Endothelial cell of umbilical vein (primary cell): ENCODE data around the gene NAV3. TPM values are rescaled to one million over a fixed set of nuclear protein-coding genes. Genes with fewer than 3 reads are reported as not detected.

Source experiments
- BruUV-seq: library from RNA; stranded (reverse); fragments of 400-500 nt; replicated peaks from 2 replicates; lab custom pipeline; 2021; lab: Mats Ljungman, UMichigan
- CTCF ChIA-PET: fragments of 300-600, 350-600 bp; sonication (Branson Sonifier 250); formaldehyde crosslinking; loops from one replicate; lab custom pipeline; 2021; ENCODE audit warnings: antibody characterized with exemption, inconsistent platforms; lab: Charles Lee
- POLR2A ChIA-PET: fragments of 300-600, 350-600 bp; sonication (Branson Sonifier 250); formaldehyde crosslinking; loops from one replicate; lab custom pipeline; 2021; ENCODE audit warnings: antibody characterized with exemption, inconsistent platforms; lab: Charles Lee
- DNase-seq: peaks from one replicate; pipeline ENCODE4 v3.0.0-alpha.2; 2011; ENCODE audit warnings: low read depth, low spot score
- FAIRE-seq: peaks from 2 replicates; lab custom pipeline; 2011; peaks lifted over from hg19 to GRCh38; lab: Jason Lieb, UNC
- H2AFZ ChIP-seq: 2 replicates; pipeline ENCODE4 v1.6.0; 2012; ENCODE audit warnings: low read depth, low read length, control low read depth, inconsistent platforms
- H3K27ac ChIP-seq: 2 replicates; pipeline ENCODE4 v1.5.1; 2011; ENCODE audit warnings: low read depth, mild to moderate bottlenecking, control low read depth, low read length, moderate library complexity; ENCODE audit not compliant: insufficient read depth
- H3K27me3 ChIP-seq, 2 experiments: 2 replicates each; pipeline versions ENCODE4 v1.6.0 to v1.6.1; 2011; ENCODE audit warnings: low read length in 2 of 2, mixed read lengths in 1 of 2; ENCODE audit not compliant: control insufficient read depth in 2 of 2, insufficient read depth in 2 of 2
- H3K36me3 ChIP-seq, 2 experiments: 2 replicates in 1 of 2; 3 replicates in 1 of 2; pipeline ENCODE4 v1.5.1; 2011; ENCODE audit warnings: low read length in 2 of 2, mild to moderate bottlenecking in 1 of 2, moderate library complexity in 1 of 2; ENCODE audit not compliant: control insufficient read depth in 2 of 2, insufficient read depth in 2 of 2; ENCODE audit errors: extremely low read depth in 1 of 2
- H3K4me1 ChIP-seq: 3 replicates; pipeline ENCODE4 v1.5.1; 2011; ENCODE audit warnings: mild to moderate bottlenecking, low read length; ENCODE audit not compliant: control insufficient read depth, insufficient read depth; ENCODE audit errors: extremely low read depth
- H3K4me2 ChIP-seq: 2 replicates; pipeline ENCODE4 v1.6.1; 2011; ENCODE audit warnings: low read length, control low read depth, mixed read lengths; ENCODE audit not compliant: insufficient read depth
- H3K4me3 ChIP-seq, 3 experiments: fragments of 200-600 bp in 1 of 3; sonication (generic), shearing (Covaris generic) in 1 of 3; replicated peaks in 1 of 3; 2 replicates each; pipeline ENCODE4 v1.5.1; 2011 to 2016; ENCODE audit warnings: control low read depth in 3 of 3, low read length in 3 of 3, mild to moderate bottlenecking in 2 of 3, inconsistent platforms in 1 of 3, low read depth in 1 of 3, moderate library complexity in 1 of 3; ENCODE audit not compliant: insufficient read depth in 1 of 3
- H3K79me2 ChIP-seq: 2 replicates; pipeline ENCODE4 v1.6.0; 2012; ENCODE audit warnings: low read length, inconsistent platforms; ENCODE audit not compliant: control insufficient read depth, insufficient read depth
- H3K9ac ChIP-seq: replicated peaks from 2 replicates; pipeline ENCODE3; 2011; ENCODE audit warnings: low read length, control low read depth; ENCODE audit not compliant: insufficient read depth; ENCODE audit errors: extremely low read depth
- H3K9me1 ChIP-seq: replicated peaks from 3 replicates; pipeline ENCODE4 v1.6.0; 2011; ENCODE audit warnings: mild to moderate bottlenecking, low read length; ENCODE audit not compliant: control insufficient read depth, insufficient read depth; ENCODE audit errors: extremely low read depth
- H3K9me3 ChIP-seq: replicated peaks from 2 replicates; pipeline ENCODE4 v1.5.1; 2012; ENCODE audit warnings: low read length, inconsistent platforms; ENCODE audit not compliant: control insufficient read depth, insufficient read depth
- H4K20me1 ChIP-seq: replicated peaks from 2 replicates; pipeline ENCODE3; 2011; ENCODE audit warnings: mild to moderate bottlenecking, low read length; ENCODE audit not compliant: control insufficient read depth, insufficient read depth; ENCODE audit errors: extremely low read depth
- CTCF ChIP-seq, 2 donors: IDR thresholded peaks; 1 replicate in 1 of 2; 2 replicates in 1 of 2; pipeline ENCODE4 v1.5.1; 2011; ENCODE audit warnings: low read length in 2 of 2, mild to moderate bottlenecking in 2 of 2, moderate library complexity in 2 of 2, control low read depth in 1 of 2, inconsistent platforms in 1 of 2, low read depth in 1 of 2; ENCODE audit not compliant: insufficient read depth in 1 of 2; ENCODE audit errors: extremely low read depth in 1 of 2
- EZH2 ChIP-seq: IDR thresholded peaks from 2 replicates; pipeline ENCODE4 v1.6.1; 2012; ENCODE audit warnings: borderline replicate concordance, low read depth, mild to moderate bottlenecking, moderate library complexity, low read length, inconsistent platforms; ENCODE audit not compliant: severe bottlenecking
- FOS ChIP-seq: IDR thresholded peaks from 2 replicates; pipeline ENCODE4 v1.6.1; 2011; ENCODE audit warnings: mild to moderate bottlenecking, low read length, moderate library complexity, borderline replicate concordance; ENCODE audit not compliant: insufficient read depth
- GATA2 ChIP-seq: IDR thresholded peaks from 2 replicates; pipeline ENCODE4 v1.7.0; 2011; ENCODE audit warnings: low read depth, mild to moderate bottlenecking, moderate library complexity, mixed read lengths, low read length; ENCODE audit not compliant: insufficient read length, insufficient read depth
- JUN ChIP-seq: IDR thresholded peaks from 2 replicates; pipeline ENCODE4 v1.6.1; 2011; ENCODE audit warnings: borderline replicate concordance, low read depth; ENCODE audit not compliant: insufficient read length, insufficient read depth
- MAX ChIP-seq: IDR thresholded peaks from 2 replicates; pipeline ENCODE4 v1.6.1; 2011; ENCODE audit not compliant: insufficient read depth, insufficient read length
- MYC ChIP-seq: IDR thresholded peaks from one replicate; pipeline ENCODE4 v1.6.1; 2011; ENCODE audit warnings: mild to moderate bottlenecking, low read depth, low read length
- POLR2A ChIP-seq: IDR thresholded peaks from 2 replicates; pipeline ENCODE4 v1.6.1; 2012; ENCODE audit warnings: low read depth, mild to moderate bottlenecking, control low read depth, low read length
- POLR2AphosphoS5 ChIP-seq: IDR thresholded peaks from 2 replicates; pipeline ENCODE4 v1.6.1; 2012; ENCODE audit warnings: low read depth, mild to moderate bottlenecking, control low read depth, low read length, moderate library complexity; ENCODE audit not compliant: insufficient read depth
- dilution Hi-C: fragments of 300-500 bp; cut with MboI; formaldehyde crosslinking; loops from one replicate; pipeline ENCODE4 v1.15.0; 2019; ENCODE audit warnings: low sequenced_read_pairs; ENCODE audit not compliant: extremely low pct_ligation_motif_present
- intact Hi-C: fragments of 100-400 bp; cut with micrococcal nuclease; formaldehyde crosslinking; loops from one replicate; pipeline ENCODE4 v1.10.0; 2022
- polyA plus RNA-seq, 4 experiments: library from polyadenylated mRNA; depleted of rRNA in 3 of 4; stranded (reverse) in 3 of 4; unstranded in 1 of 4; fragments of >200 nt; gene quantifications; 2 replicates each; pipeline versions ENCODE4 v1.2.1 to v1.2.3, GENCODE V29; 2011 to 2012; ENCODE audit warnings: missing spikeins in 1 of 4
- total RNA-seq: library from RNA; stranded (reverse); gene quantifications from 2 replicates; pipeline ENCODE4 v1.2.3, GENCODE V29; 2021

The NAV3 gene
- total and polyA plus RNA-seq, 2 donors (not counting 3 experiments of a cell fraction or from before 2014, with no cell fraction given) = 6.7 to 40.1 TPM

GRCh38 chr12:78261901-78262300 is 431.2 kb downstream of the NAV3 start:
- intact Hi-C loops = no loop called here
- no peak for TF ChIP-seq MAX
- TF ChIP-seq JUN = no peak
- no peak for TF ChIP-seq GATA2
- no peak for TF ChIP-seq POLR2AphosphoS5
- TF ChIP-seq CTCF (IDR thresholded peaks at IDR 0.05; ENCODE audit: extremely low read depth in 1 of 2, insufficient read depth in 1 of 2, low read depth in 1 of 2, low read length in 2 of 2) = no peak
- TF ChIP-seq MYC = no peak
- no peak for TF ChIP-seq EZH2
- TF ChIP-seq FOS = no peak
- no peak for TF ChIP-seq POLR2A
- Histone ChIP-seq H3K27ac (no peak overlapping the region), H3K9ac (no peak overlapping the region), H3K4me3 (no peak overlapping the region), H3K27me3 (peaks cover 2 to 7% of the 10 kb centered on the region in 2 experiments), H2AFZ (no peak overlapping the region), H4K20me1 (no peaks in the 10 kb centered on the region), H3K9me3 (no peaks in the 10 kb centered on the region), H3K4me1 (no peaks in the 10 kb centered on the region), H3K36me3 (no peaks in the 10 kb centered on the region), H3K9me1 (no peaks in the 10 kb centered on the region), H3K79me2 (no peaks in the 10 kb centered on the region), H3K4me2 (no peak overlapping the region)
- BruUV-seq = no TSS peak
- CTCF ChIA-PET = interaction anchor here (1.2 kb wide), 1 partner anchor 11 kb away, joined by 4 read pairs; no protein-coding TSS in a partner anchor
- FAIRE-seq = no peak
- dilution Hi-C loops = no loop called here
- no peak for DNase-seq
- POLR2A ChIA-PET = no interaction called here
